Lung (tissue), 12 donors: ENCODE measurements around the gene TNFRSF8. TPM values are rescaled to one million over a fixed set of nuclear protein-coding genes. Genes with fewer than 3 reads are reported as not detected.

Experiments used
- ATAC-seq: fragments of 200-7000 bp; cut with Tn5 transposase; one replicate; pipeline ENCODE4 v1.9.1; 2020; ENCODE audit warnings: moderate number of reproducible peaks; ENCODE audit not compliant: insufficient read depth, low FRiP score
- DNase-seq, 3 donors: peaks; one replicate each; pipeline ENCODE4 v3.0.0-alpha.2; 2013 to 2017
- H3K27ac ChIP-seq, 2 donors: one replicate each; pipeline ENCODE4 v1.5.1; 2013; ENCODE audit warnings: mild to moderate bottlenecking in 2 of 2, moderate library complexity in 2 of 2, control low read depth in 1 of 2, inconsistent platforms in 1 of 2, low read depth in 1 of 2, low read length in 1 of 2
- H3K27me3 ChIP-seq, 3 donors: one replicate each; pipeline ENCODE4 v1.5.1; 2013; ENCODE audit warnings: low read length in 2 of 3; ENCODE audit not compliant: control insufficient read depth in 3 of 3, insufficient read depth in 3 of 3
- H3K36me3 ChIP-seq, 4 donors: one replicate each; pipeline ENCODE4 v1.5.1; 2013; ENCODE audit warnings: low read length in 4 of 4, mild to moderate bottlenecking in 1 of 4, moderate library complexity in 1 of 4; ENCODE audit not compliant: control insufficient read depth in 4 of 4, insufficient read depth in 4 of 4
- H3K4me1 ChIP-seq, 5 donors: one replicate each; pipeline ENCODE4 v1.5.1; 2013; ENCODE audit warnings: low read length in 5 of 5, mild to moderate bottlenecking in 2 of 5, moderate library complexity in 1 of 5; ENCODE audit not compliant: control insufficient read depth in 5 of 5, insufficient read depth in 5 of 5
- H3K4me3 ChIP-seq: one replicate; pipeline ENCODE4 v1.5.1; 2013; ENCODE audit warnings: mild to moderate bottlenecking, control low read depth, moderate library complexity
- H3K9ac ChIP-seq, 2 donors: one replicate each; pipeline ENCODE4 v1.5.1; 2013; ENCODE audit warnings: low read length in 2 of 2, control low read depth in 1 of 2; ENCODE audit not compliant: insufficient read depth in 1 of 2
- H3K9me3 ChIP-seq, 4 donors: one replicate each; pipeline ENCODE4 v1.5.1; 2013; ENCODE audit warnings: low read length in 3 of 4, mild to moderate bottlenecking in 1 of 4, moderate library complexity in 1 of 4; ENCODE audit not compliant: control insufficient read depth in 4 of 4, insufficient read depth in 3 of 4
- WGBS, 2 donors: extraction: QIAGEN DNeasy Blood & Tissue Kit; methylation state at CpG; one replicate each; pipeline ENCODE4 v1.1.7; 2013; 5-methylcytosine and 5-hydroxymethylcytosine counted together
- polyA plus RNA-seq, 2 donors: library from polyadenylated mRNA; stranded (reverse); fragments of 200-250 nt; gene quantifications; one replicate each; pipeline ENCODE4 v1.2.1, GENCODE V29; 2013
- total RNA-seq, 2 donors: library from RNA; depleted of rRNA in 1 of 2; stranded (reverse); fragments of >200 nt in 1 of 2; gene quantifications; one replicate each; pipeline ENCODE4 v1.2.1, GENCODE V29; 2014 to 2021
- TF ChIP-seq, protein P1 (sequence below): IDR thresholded peaks from 2 replicates; pipeline ENCODE4 v1.5.1; 2012; ENCODE audit warnings: mild to moderate bottlenecking; ENCODE audit errors: control extremely low read depth, extremely low read depth
- donor health status: control.
- donor health status: control.
- donor health status: Bipolar disorder and iron deficiency.
- donor health status: healthy.
- donor health status: DM: yes; HTN: yes; CAD: no.

Gene TNFRSF8
- total and polyA plus RNA-seq, 4 donors: 1.6 to 5.3 (median 2.1) TPM

DNA sequence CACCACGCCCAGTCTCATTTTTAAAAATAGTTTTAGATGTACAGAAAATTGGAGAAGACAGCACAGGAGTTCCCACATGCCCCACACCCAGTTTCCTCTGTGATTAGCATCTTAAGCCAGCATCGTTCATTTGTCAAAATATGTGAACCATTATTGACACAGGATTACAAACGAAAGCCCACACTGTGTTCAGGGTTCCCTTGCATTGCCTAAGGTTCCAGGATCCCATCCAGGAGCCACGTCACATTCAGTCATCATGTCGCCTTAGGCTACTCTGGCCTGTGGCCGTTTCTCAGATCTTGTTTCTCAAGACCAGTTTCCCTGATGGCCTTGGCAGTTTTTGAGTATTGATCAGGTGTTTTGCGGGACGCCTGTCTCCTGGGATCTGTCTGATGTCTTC, 69.0 kb downstream of the TNFRSF8 start:
- ATAC-seq (no peak), DNase-seq (no peak)
- H3K27me3 ChIP-seq: no peaks in the 10 kb centered on the region
- peak overlapping the region in 1 of 2 donors; percentile 19 for H3K9ac ChIP-seq
- no peak overlapping the region for H3K4me3 ChIP-seq
- peaks cover 0 to 1% (median 0%) of the 10 kb centered on the region in 4 donors for H3K9me3 ChIP-seq
- H3K4me1 ChIP-seq: peaks cover 0 to 7% (median 0%) of the 10 kb centered on the region in 5 donors
- no peaks in the 10 kb centered on the region for H3K36me3 ChIP-seq
- TF ChIP-seq, protein P1, sequence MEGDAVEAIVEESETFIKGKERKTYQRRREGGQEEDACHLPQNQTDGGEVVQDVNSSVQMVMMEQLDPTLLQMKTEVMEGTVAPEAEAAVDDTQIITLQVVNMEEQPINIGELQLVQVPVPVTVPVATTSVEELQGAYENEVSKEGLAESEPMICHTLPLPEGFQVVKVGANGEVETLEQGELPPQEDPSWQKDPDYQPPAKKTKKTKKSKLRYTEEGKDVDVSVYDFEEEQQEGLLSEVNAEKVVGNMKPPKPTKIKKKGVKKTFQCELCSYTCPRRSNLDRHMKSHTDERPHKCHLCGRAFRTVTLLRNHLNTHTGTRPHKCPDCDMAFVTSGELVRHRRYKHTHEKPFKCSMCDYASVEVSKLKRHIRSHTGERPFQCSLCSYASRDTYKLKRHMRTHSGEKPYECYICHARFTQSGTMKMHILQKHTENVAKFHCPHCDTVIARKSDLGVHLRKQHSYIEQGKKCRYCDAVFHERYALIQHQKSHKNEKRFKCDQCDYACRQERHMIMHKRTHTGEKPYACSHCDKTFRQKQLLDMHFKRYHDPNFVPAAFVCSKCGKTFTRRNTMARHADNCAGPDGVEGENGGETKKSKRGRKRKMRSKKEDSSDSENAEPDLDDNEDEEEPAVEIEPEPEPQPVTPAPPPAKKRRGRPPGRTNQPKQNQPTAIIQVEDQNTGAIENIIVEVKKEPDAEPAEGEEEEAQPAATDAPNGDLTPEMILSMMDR: no peak
- 71 to 74% methylated on average over 8 of the region's 8 CpGs for WGBS, 2 donors
- H3K27ac ChIP-seq: no peak overlapping the region

DNA sequence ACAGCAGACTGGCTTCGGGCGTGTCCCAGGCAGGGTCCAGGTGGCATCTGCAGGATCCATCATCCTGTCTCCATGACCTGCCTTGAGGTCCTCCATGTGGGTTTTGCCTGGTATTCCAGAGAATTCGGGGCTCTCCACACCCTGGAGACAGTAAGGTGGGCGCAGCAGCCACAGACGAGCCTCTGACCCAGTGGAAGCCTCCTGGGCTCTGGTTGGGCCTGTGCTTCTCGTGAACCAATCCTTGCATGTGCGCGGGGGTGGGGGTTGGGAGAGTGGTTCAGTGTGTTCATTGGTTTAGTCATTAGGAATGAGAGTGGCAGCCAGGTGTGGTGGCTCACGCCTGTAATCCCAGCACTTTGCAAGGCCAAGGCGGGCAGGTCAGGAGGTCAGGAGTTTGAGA, 71.6 kb downstream of the TNFRSF8 start:
- Histone ChIP-seq H3K4me3 (no peak overlapping the region), H3K9me3 (peaks cover 0 to 1% (median 0%) of the 10 kb centered on the region in 4 donors), H3K27me3 (no peaks in the 10 kb centered on the region), H3K27ac (no peak overlapping the region), H3K9ac (no peak overlapping the region), H3K36me3 (no peaks in the 10 kb centered on the region), H3K4me1 (peaks cover 0 to 8% (median 0%) of the 10 kb centered on the region in 5 donors)
- 94 to 96% methylated on average over 10 of the region's 10 CpGs for WGBS, 2 donors
- DNase-seq: no peak
- ATAC-seq: no peak
- TF ChIP-seq, protein P1: no peak

DNA sequence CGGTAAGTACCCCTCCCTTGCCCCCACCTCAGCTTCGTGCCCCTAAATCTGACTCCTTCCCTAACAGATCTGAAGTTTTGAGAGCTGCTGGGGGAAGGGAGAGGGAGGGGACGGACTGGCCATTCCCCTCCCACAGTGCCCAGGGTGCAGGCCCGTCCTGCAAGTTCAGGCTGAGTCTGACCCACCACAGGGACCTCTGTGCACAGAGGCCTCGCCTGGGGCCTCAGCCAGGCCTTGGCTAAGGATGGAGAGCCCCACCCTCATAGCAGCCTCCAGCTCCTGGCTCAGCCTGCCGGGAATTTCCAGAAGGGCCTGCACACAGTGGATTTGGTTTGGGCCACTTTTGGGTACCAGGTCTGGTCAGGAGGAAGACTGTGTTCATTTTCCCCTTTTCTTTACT, 72.5 kb downstream of the TNFRSF8 start:
- 46 to 75% methylated on average over 6 of the region's 6 CpGs for WGBS, 2 donors
- ATAC-seq (no peak), DNase-seq (no peak)
- Histone ChIP-seq H3K27ac (no peak overlapping the region), H3K36me3 (no peaks in the 10 kb centered on the region), H3K9me3 (peaks cover 0 to 1% (median 0%) of the 10 kb centered on the region in 4 donors), H3K9ac (no peak overlapping the region), H3K4me3 (no peak overlapping the region), H3K27me3 (no peaks in the 10 kb centered on the region), H3K4me1 (peaks cover 0 to 13% (median 0%) of the 10 kb centered on the region in 5 donors)
- TF ChIP-seq, protein P1: no peak
